ENCODE data around the gene MCC.

DNA sequence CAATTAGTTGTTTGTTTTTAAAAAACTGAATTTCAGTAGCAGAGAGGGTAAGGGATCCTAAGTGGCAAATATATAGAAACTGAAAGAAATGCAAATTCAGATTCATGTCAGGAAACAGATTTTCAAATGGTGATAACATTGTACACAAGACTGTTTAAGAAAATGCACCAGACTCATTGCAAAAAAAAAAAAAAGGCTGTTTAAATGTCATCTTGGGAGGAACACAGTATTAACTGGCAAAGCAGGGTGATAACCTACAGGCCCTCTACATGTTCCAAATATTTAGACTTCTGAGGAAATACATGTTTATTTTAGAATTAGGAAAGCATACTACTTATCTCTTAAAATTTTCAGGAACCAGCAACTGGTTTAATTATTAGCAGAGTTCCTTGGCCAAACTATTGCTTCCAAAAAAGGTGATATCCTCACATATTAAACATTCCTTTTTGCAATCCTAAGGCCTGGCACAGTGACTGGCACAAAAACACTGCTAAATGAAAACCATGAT lies 167.9 kb downstream of the MCC start:
- no peak for TF ChIP-seq POLR2A (IDR thresholded peaks at IDR 0.05)
- no peak for TF ChIP-seq CTCF (IDR thresholded peaks at IDR 0.05)

All from ovary (tissue), 3 donors.